Activated CD8-positive, alpha-beta memory T cell treated with anti-CD3 and anti-CD28 coated beads, Interleukin-2, amount 50 U/mL, for 1 hour (primary cell): ENCODE results near the gene PTPRG.

Experiments used
- DNase-seq: peaks from one replicate; pipeline ENCODE4 v3.0.0-alpha.2; 2020; ENCODE audit errors: extremely low read depth

Gene PTPRG

GRCh38 chr3:61828184-61828874, 267.0 kb downstream of the PTPRG start:
- no peak for DNase-seq

- DNase-seq, result no peak
Measured at GRCh38 chr3:61828880-61829721, 267.7 kb downstream of the PTPRG start.

- DNase-seq, result no peak
Measured at GRCh38 chr3:61829722-61830350, 268.5 kb downstream of the PTPRG start.

GRCh38 chr3:61831973-61832372, 270.6 kb downstream of the PTPRG start:
- no peak for DNase-seq

GRCh38 chr3:61832375-61833229, 271.2 kb downstream of the PTPRG start:
- DNase-seq, result no peak

- DNase-seq, result no peak
Measured at GRCh38 chr3:61839256-61839655, 277.9 kb downstream of the PTPRG start.

GRCh38 chr3:61841111-61841845, 279.9 kb downstream of the PTPRG start:
- DNase-seq, result no peak

GRCh38 chr3:61841988-61842387, 280.6 kb downstream of the PTPRG start:
- DNase-seq, result no peak

- no peak for DNase-seq
Measured at GRCh38 chr3:61844346-61844745, 283.0 kb downstream of the PTPRG start.

- no peak for DNase-seq
Measured at GRCh38 chr3:61846488-61846887, 285.1 kb downstream of the PTPRG start.

GRCh38 chr3:61847784-61848462, 286.6 kb downstream of the PTPRG start:
- DNase-seq, result no peak

- no peak for DNase-seq
Measured at GRCh38 chr3:61848885-61849284, 287.5 kb downstream of the PTPRG start.

- no peak for DNase-seq
Measured at GRCh38 chr3:61853912-61854311, 292.5 kb downstream of the PTPRG start.

GRCh38 chr3:61855211-61855610, 293.8 kb downstream of the PTPRG start:
- no peak for DNase-seq

GRCh38 chr3:61857297-61857696, 295.9 kb downstream of the PTPRG start:
- no peak for DNase-seq

GRCh38 chr3:61858054-61858453, 296.7 kb downstream of the PTPRG start:
- DNase-seq, result no peak

- no peak for DNase-seq
Measured at GRCh38 chr3:61861410-61861809, 300.0 kb downstream of the PTPRG start.

GRCh38 chr3:61862614-61863289, 301.4 kb downstream of the PTPRG start:
- DNase-seq, result no peak

- no peak for DNase-seq
Measured at GRCh38 chr3:61863579-61863978, 302.2 kb downstream of the PTPRG start.

- DNase-seq, result no peak
Measured at GRCh38 chr3:61864886-61865285, 303.5 kb downstream of the PTPRG start.
